Neuron (in vitro differentiated cells): Measurements from ENCODE around the gene COPS9.

Experiments
- H2AFZ ChIP-seq: one replicate; pipeline ENCODE4 v1.6.1; 2013; ENCODE audit warnings: low read depth, mild to moderate bottlenecking, inconsistent platforms, low read length, moderate library complexity
- H3K27me3 ChIP-seq: one replicate; pipeline ENCODE4 v1.6.1; 2013; ENCODE audit warnings: low read length; ENCODE audit not compliant: insufficient read depth
- H3K36me3 ChIP-seq: one replicate; pipeline ENCODE4 v1.6.1; 2013; ENCODE audit warnings: low read length; ENCODE audit not compliant: insufficient read depth
- H3K4me1 ChIP-seq: one replicate; pipeline ENCODE4 v1.6.1; 2013; ENCODE audit warnings: low read length; ENCODE audit not compliant: insufficient read depth
- H3K4me3 ChIP-seq: 2 replicates; pipeline ENCODE4 v1.5.1; 2013; ENCODE audit warnings: mild to moderate bottlenecking, low read length, moderate library complexity
- H3K9me3 ChIP-seq: one replicate; pipeline ENCODE4 v1.6.1; 2013; ENCODE audit warnings: low read length

The COPS9 gene

DNA sequence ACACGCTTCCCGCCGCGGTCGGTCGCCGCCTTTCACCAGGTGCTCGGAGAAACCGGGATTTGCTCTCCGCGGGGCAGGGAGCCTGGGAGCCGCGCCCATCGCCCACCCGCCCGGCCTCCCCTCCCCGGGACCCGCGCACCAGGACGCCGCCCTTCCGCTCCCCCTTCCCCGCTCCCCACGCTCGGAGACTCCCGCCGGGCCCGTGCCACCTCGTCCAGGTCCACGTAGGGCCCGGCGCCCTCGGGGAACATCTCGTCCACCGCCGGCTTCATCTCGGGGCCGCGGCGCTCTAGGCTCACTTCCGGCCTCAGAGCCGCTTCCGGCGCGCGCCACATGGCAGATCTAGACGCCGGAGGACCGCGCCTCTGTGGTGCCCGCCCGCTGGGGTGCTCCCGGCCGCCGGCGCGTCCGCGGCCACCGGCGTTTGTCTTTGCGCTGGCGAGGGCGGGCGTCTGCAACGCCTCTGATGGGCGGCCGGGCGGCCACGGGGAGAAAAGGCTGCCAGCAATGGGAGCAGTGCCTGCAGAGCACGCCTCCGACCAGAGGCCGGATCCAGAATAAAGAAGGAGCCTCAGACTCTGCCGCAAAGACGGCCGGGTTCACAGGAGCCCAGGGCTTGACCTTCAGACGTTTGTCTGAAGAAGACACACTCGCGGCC lies at the start of gene COPS9:
Gene COPS9 (minus strand): TSS at position 293 of the 658 bp plus-strand sequence. CDS start 21 bp downstream, at position 272.
- Histone ChIP-seq H3K4me1 (peaks cover 21% of the 10 kb centered on the region), H3K4me3 (peak within 1 kb of the TSS; percentile 97), H2AFZ (peak within 1 kb of the TSS; percentile 69), H3K36me3 (peaks cover 26% of the 10 kb centered on the region), H3K9me3 (no peaks in the 10 kb centered on the region), H3K27me3 (peaks cover 12% of the 10 kb centered on the region)

GRCh38 chr2:240184656-240185055 lies 48.6 kb upstream of the COPS9 start:
- Histone ChIP-seq H3K4me3 (no peak overlapping the region), H3K9me3 (peaks cover 11% of the 10 kb centered on the region), H2AFZ (no peak overlapping the region), H3K4me1 (no peaks in the 10 kb centered on the region), H3K27me3 (peaks cover 4% of the 10 kb centered on the region), H3K36me3 (no peaks in the 10 kb centered on the region)

- H2AFZ ChIP-seq = no peak overlapping the region
- H3K27me3 ChIP-seq = peaks cover 4% of the 10 kb centered on the region
- no peak overlapping the region for H3K4me3 ChIP-seq
- no peaks in the 10 kb centered on the region for H3K4me1 ChIP-seq
- no peaks in the 10 kb centered on the region for H3K36me3 ChIP-seq
- H3K9me3 ChIP-seq = peaks cover 11% of the 10 kb centered on the region
Measured at GRCh38 chr2:240183875-240184590, 47.9 kb upstream of the COPS9 start.

DNA sequence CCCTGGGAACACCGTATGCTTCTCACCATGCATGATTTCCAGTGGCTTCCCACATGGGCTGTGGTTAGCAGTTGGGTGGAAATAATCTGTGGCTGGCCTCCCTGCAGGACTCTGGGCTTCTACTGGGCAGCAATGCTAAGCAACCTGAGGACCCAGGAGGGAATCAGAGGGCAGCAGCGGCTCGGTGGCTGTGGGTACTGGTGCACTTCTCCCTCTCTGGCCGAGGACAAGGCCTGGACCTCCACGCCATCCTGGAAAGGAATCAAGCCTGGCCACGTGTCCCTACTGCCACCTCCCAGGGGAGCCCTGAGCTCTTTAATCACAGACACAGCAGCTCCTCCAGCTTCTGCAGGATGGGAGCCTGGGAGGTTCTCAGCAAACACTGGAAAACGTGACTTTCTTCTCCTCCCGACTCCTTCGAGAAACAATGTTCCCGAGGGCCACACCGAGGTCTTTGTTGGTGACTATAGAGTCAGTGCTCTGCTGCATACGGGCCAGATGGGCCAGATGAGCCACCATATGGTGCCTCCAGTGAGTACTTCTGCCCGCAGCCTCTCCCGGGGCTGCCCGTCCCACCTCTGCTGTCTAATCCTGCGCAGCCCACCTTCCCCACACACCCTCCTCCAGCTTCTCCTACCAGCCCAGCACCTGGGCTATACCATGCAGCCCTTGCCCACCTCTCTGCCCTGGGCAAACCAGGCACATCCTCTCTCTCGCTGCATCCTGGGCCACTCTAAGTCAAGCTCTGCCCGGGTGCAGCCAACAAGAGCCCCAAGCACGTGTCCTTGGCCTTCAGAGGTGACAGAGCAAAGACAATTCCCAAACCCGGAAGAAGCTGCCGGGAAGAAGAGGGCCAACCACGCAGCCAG lies 47.1 kb upstream of the COPS9 start:
- Histone ChIP-seq H3K4me1 (no peaks in the 10 kb centered on the region), H2AFZ (no peak overlapping the region), H3K36me3 (no peaks in the 10 kb centered on the region), H3K4me3 (no peak overlapping the region), H3K9me3 (peaks cover 9% of the 10 kb centered on the region), H3K27me3 (peaks cover 4% of the 10 kb centered on the region)

- Histone ChIP-seq H2AFZ (no peak overlapping the region), H3K27me3 (peaks cover 6% of the 10 kb centered on the region), H3K9me3 (peaks cover 2% of the 10 kb centered on the region)
Measured at GRCh38 chr2:240182476-240182875, 46.4 kb upstream of the COPS9 start.

DNA sequence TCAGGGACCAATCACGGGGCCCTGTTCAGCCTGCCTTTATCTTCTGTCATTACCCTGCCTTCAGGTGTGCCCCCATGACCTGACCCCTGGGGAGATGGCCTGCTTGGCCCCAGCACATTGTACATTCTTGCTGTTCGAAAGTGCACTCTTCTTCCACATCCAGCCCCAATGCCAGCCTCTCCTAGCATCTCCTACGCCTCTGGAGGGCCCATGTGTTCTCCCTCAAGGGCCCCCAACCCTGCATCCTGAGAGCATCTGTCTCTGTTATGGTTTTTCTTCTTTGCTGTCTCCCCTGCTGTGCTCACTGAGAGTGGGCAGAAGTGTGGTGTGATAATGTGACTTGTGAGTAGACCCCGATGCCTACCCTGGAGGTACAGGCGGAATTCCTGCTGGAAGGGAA lies 45.9 kb upstream of the COPS9 start:
- H3K4me1 ChIP-seq = no peaks in the 10 kb centered on the region
- H3K9me3 ChIP-seq = no peaks in the 10 kb centered on the region
- H2AFZ ChIP-seq = no peak overlapping the region
- H3K4me3 ChIP-seq = no peak overlapping the region
- H3K36me3 ChIP-seq = no peaks in the 10 kb centered on the region
- H3K27me3 ChIP-seq = peaks cover 6% of the 10 kb centered on the region

More at GRCh38 chr2:240182476-240182875, 46.4 kb upstream of the COPS9 start:
- no peaks in the 10 kb centered on the region for H3K4me1 ChIP-seq
- H3K4me3 ChIP-seq = no peak overlapping the region
- H3K36me3 ChIP-seq = no peaks in the 10 kb centered on the region

GRCh38 chr2:240179941-240180666 lies 44.0 kb upstream of the COPS9 start:
- H3K9me3 ChIP-seq = no peaks in the 10 kb centered on the region
- no peak overlapping the region for H3K4me3 ChIP-seq
- no peaks in the 10 kb centered on the region for H3K4me1 ChIP-seq
- peaks cover 12% of the 10 kb centered on the region for H3K27me3 ChIP-seq
- H2AFZ ChIP-seq = no peak overlapping the region
- no peaks in the 10 kb centered on the region for H3K36me3 ChIP-seq

DNA sequence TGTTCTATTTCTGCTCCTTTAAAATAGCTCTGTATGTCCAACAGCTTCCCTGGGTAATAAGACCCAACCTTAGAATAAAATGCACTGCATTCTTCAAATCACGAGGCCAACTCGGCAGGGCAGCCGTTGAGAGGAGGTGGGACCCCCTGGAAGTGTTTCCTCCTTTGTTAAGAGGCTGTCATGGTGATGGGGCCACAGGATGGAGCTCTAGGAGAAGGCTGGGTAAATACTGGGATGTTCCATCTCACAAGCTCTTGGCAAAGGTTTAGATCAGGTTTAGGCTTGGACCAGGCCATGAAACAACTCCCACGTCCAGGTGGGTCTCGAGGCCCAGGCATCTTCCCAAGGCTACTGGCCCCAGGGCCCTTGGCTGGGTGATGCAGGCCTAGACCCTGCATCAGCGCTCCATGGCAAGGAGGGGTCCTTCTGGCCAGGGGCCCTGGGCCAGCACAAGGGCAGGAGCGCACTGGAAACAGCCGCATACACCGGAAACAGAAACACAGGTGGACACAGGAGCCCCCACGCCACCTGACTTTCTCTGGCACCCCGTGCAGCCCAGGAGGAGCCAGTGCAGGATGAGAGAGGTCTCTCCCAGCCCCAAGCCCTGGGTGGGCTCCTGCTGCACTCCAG lies 43.2 kb upstream of the COPS9 start:
- Histone ChIP-seq H2AFZ (no peak overlapping the region), H3K4me1 (no peaks in the 10 kb centered on the region), H3K36me3 (no peaks in the 10 kb centered on the region), H3K9me3 (no peaks in the 10 kb centered on the region), H3K27me3 (peaks cover 11% of the 10 kb centered on the region), H3K4me3 (no peak overlapping the region)

DNA sequence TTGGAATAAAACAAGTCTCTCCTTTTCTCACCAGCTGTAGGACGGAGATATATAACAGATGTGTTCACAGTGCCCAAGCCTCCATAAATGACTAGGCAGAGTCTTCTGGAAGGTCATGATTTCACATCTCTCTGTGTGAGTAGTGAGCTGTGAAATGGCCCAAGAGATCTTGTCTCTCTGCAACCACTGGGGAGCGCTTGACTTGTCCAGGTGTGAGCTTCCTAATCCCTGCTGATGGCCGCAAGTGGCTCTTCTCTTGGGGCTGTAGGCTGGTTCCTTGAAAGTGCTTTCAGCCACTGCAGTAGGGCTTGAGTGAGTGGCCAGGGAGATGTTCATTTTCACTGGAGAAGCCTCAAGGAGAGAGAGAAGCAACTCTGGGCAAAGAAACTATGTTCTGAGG lies 42.5 kb upstream of the COPS9 start:
- H3K27me3 ChIP-seq = peaks cover 8% of the 10 kb centered on the region
- H2AFZ ChIP-seq = no peak overlapping the region
- H3K9me3 ChIP-seq = no peaks in the 10 kb centered on the region
- no peaks in the 10 kb centered on the region for H3K4me1 ChIP-seq
- no peaks in the 10 kb centered on the region for H3K36me3 ChIP-seq
- no peak overlapping the region for H3K4me3 ChIP-seq

GRCh38 chr2:240174496-240174895 lies 38.4 kb upstream of the COPS9 start:
- H3K36me3 ChIP-seq = no peaks in the 10 kb centered on the region
- H3K4me1 ChIP-seq = no peaks in the 10 kb centered on the region
- no peaks in the 10 kb centered on the region for H3K9me3 ChIP-seq
- H2AFZ ChIP-seq = no peak overlapping the region
- H3K27me3 ChIP-seq = peaks cover 8% of the 10 kb centered on the region
- H3K4me3 ChIP-seq = no peak overlapping the region

GRCh38 chr2:240172071-240172895 lies 36.2 kb upstream of the COPS9 start:
- Histone ChIP-seq H3K9me3 (no peaks in the 10 kb centered on the region), H3K4me1 (no peaks in the 10 kb centered on the region), H3K27me3 (peaks cover 5% of the 10 kb centered on the region), H3K4me3 (no peak overlapping the region), H3K36me3 (no peaks in the 10 kb centered on the region), H2AFZ (no peak overlapping the region)

DNA sequence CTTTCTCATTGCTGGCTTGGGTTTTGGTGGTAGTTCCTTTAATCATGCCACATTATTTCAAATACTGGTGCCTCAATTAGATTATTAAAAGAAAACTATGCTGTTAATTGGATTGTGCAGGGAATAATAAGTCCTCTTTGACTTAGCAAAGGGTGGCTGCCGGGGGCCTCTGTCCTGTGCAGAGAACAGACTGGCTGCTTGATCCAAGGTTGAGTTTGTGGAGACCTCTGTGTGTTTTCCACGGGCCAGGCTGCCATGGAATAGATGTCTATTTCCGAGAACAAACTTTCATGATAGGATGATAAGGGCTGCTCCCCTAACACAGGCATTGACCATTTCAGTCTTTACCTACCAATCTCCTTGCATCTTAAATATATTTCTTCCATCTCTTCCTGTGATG lies 34.8 kb upstream of the COPS9 start:
- no peaks in the 10 kb centered on the region for H3K27me3 ChIP-seq
- no peak overlapping the region for H2AFZ ChIP-seq
- no peaks in the 10 kb centered on the region for H3K4me1 ChIP-seq
- no peak overlapping the region for H3K4me3 ChIP-seq
- no peaks in the 10 kb centered on the region for H3K36me3 ChIP-seq
- no peaks in the 10 kb centered on the region for H3K9me3 ChIP-seq
